22Rv1 (cell line): ENCODE data around the gene TTYH2.

Experiments used
- ZFX ChIP-seq: fragments of 450-650 bp; IDR thresholded peaks from 2 replicates; pipeline ENCODE4 v1.6.1; 2017; ENCODE audit warnings: antibody characterized with exemption, borderline replicate concordance
- TF ChIP-seq, protein P1 (sequence below): fragments of 450-650 bp; IDR thresholded peaks from 2 replicates; pipeline ENCODE4 v1.5.1; 2017; ENCODE audit warnings: mild to moderate bottlenecking

DNA sequence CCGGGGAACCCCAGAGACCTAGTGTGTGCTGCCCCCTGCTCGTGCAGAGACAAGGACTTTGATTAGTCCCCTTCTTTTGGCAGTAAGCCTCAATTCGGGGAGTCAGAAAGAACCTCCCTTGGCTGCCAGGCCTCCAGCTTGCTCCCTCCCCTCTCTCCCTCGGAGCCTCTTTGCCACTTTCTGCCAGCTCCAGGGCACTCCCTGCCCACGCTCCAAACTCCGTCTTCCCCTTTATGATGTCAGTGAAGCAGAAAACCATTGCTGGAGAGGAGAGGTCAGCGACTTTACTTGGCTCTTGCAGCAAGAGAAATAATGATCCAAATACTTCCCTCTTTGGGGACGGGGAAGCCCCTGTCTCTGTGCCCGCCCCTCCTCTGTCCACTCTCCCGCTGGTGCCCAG is 28.1 kb downstream of the TTYH2 start:
- TF ChIP-seq, protein P1, sequence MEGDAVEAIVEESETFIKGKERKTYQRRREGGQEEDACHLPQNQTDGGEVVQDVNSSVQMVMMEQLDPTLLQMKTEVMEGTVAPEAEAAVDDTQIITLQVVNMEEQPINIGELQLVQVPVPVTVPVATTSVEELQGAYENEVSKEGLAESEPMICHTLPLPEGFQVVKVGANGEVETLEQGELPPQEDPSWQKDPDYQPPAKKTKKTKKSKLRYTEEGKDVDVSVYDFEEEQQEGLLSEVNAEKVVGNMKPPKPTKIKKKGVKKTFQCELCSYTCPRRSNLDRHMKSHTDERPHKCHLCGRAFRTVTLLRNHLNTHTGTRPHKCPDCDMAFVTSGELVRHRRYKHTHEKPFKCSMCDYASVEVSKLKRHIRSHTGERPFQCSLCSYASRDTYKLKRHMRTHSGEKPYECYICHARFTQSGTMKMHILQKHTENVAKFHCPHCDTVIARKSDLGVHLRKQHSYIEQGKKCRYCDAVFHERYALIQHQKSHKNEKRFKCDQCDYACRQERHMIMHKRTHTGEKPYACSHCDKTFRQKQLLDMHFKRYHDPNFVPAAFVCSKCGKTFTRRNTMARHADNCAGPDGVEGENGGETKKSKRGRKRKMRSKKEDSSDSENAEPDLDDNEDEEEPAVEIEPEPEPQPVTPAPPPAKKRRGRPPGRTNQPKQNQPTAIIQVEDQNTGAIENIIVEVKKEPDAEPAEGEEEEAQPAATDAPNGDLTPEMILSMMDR: no peak
- no peak for TF ChIP-seq ZFX
